C4-2B (cell line): ENCODE measurements around the gene MYO7A.

Source experiments
- ZFX ChIP-seq: fragments of 450-650 bp; IDR thresholded peaks from 2 replicates; pipeline ENCODE4 v1.6.1; 2017
- TF ChIP-seq, protein P1 (sequence below): fragments of 450-650 bp; conservative IDR thresholded peaks from 2 replicates; pipeline ENCODE4 v1.5.1; 2017; ENCODE audit warnings: mild to moderate bottlenecking

DNA sequence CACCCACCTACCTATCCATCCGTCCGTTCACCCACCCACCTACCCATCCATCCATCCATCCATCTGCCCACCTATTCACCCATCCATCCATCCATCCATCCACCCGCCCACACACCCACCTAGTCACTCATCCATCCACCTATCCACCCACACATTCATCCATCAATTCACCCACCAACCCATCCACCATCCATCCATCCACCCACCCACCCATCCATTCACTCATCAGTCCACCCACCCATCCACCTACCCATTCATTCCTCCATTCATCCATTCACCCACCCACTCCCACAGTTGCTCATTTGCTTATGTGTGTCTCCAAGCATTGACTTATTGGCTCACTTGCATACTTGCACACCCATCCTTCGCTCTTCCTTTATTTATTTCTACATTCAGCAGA lies 50.1 kb downstream of the MYO7A start:
- TF ChIP-seq, protein P1, sequence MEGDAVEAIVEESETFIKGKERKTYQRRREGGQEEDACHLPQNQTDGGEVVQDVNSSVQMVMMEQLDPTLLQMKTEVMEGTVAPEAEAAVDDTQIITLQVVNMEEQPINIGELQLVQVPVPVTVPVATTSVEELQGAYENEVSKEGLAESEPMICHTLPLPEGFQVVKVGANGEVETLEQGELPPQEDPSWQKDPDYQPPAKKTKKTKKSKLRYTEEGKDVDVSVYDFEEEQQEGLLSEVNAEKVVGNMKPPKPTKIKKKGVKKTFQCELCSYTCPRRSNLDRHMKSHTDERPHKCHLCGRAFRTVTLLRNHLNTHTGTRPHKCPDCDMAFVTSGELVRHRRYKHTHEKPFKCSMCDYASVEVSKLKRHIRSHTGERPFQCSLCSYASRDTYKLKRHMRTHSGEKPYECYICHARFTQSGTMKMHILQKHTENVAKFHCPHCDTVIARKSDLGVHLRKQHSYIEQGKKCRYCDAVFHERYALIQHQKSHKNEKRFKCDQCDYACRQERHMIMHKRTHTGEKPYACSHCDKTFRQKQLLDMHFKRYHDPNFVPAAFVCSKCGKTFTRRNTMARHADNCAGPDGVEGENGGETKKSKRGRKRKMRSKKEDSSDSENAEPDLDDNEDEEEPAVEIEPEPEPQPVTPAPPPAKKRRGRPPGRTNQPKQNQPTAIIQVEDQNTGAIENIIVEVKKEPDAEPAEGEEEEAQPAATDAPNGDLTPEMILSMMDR: no peak
- no peak for TF ChIP-seq ZFX
